HepG2 (cell line): ENCODE measurements around the gene UBE2H. TPM values are rescaled to one million over a fixed set of nuclear protein-coding genes. Genes with fewer than 3 reads are reported as not detected.

Experiments used
- CEBPG ChIP-seq: IDR thresholded peaks from 2 replicates; pipeline ENCODE4 v1.6.1; 2016
- CENPT ChIP-seq: sonication (generic); formaldehyde crosslinking; IDR thresholded peaks from 2 replicates; pipeline ENCODE4 v1.8.0; 2022; ENCODE audit warnings: low read depth, mild to moderate bottlenecking, moderate library complexity, missing genetic modification reagents
- FOSL1 ChIP-seq: sonication (generic); formaldehyde crosslinking; IDR thresholded peaks from 2 replicates; pipeline ENCODE4 v1.9.0; 2021; ENCODE audit warnings: missing genetic modification reagents, borderline replicate concordance
- ISL2 ChIP-seq: sonication (generic); formaldehyde crosslinking; IDR thresholded peaks from 2 replicates; pipeline ENCODE4 v1.5.0; 2020; ENCODE audit warnings: missing genetic modification reagents
- KLF16 ChIP-seq, 2 experiments: sonication (generic) in 1 of 2; formaldehyde crosslinking in 1 of 2; IDR thresholded peaks; 2 replicates each; pipeline versions ENCODE4 v1.6.1 to v1.8.0; 2016 to 2023; ENCODE audit warnings: missing genetic modification reagents in 2 of 2, missing compliant biosample characterization in 1 of 2
- MEF2D ChIP-seq: sonication (generic); formaldehyde crosslinking; IDR thresholded peaks from 2 replicates; pipeline ENCODE4 v1.5.1; 2020; ENCODE audit warnings: mild to moderate bottlenecking, missing genetic modification reagents
- MEIS2 ChIP-seq: sonication (generic); formaldehyde crosslinking; IDR thresholded peaks from 2 replicates; pipeline ENCODE4 v1.9.0; 2021; ENCODE audit warnings: mild to moderate bottlenecking, missing genetic modification reagents
- MIXL1 ChIP-seq: IDR thresholded peaks from 2 replicates; pipeline ENCODE4 v1.6.1; 2016
- POLR2A ChIP-seq, 2 experiments: IDR thresholded peaks; 2 replicates each; pipeline ENCODE4 v1.6.1; 2011; ENCODE audit warnings: low read depth in 2 of 2, low read length in 2 of 2, mild to moderate bottlenecking in 1 of 2, moderate library complexity in 1 of 2; ENCODE audit not compliant: insufficient read depth in 1 of 2
- RXRA ChIP-seq: sonication (generic); formaldehyde crosslinking; IDR thresholded peaks from 2 replicates; pipeline ENCODE4 v1.5.1; 2020; ENCODE audit warnings: missing genetic modification reagents
- SIN3A ChIP-seq: IDR thresholded peaks from 2 replicates; pipeline ENCODE4 v1.6.1; 2011; ENCODE audit warnings: low read depth, mild to moderate bottlenecking, control low read depth, low read length, borderline replicate concordance
- ZNF10 ChIP-seq: sonication (generic); formaldehyde crosslinking; IDR thresholded peaks from 2 replicates; pipeline ENCODE4 v1.4.0; 2020; ENCODE audit warnings: mild to moderate bottlenecking, low read depth, missing genetic modification reagents, borderline replicate concordance
- ZNF232 ChIP-seq: sonication (generic); formaldehyde crosslinking; IDR thresholded peaks from 2 replicates; pipeline ENCODE4 v1.4.0; 2020; ENCODE audit warnings: missing genetic modification reagents, borderline replicate concordance
- ZNF317 ChIP-seq: sonication (generic); formaldehyde crosslinking; IDR thresholded peaks from 2 replicates; pipeline ENCODE4 v1.5.0; 2020; ENCODE audit warnings: mild to moderate bottlenecking, missing genetic modification reagents
- ZNF331 ChIP-seq: sonication (generic); formaldehyde crosslinking; IDR thresholded peaks from 2 replicates; pipeline ENCODE4 v1.4.0; 2020; ENCODE audit warnings: missing genetic modification reagents
- ZNF510 ChIP-seq: sonication (generic); formaldehyde crosslinking; IDR thresholded peaks from 2 replicates; pipeline ENCODE4 v1.4.0; 2020; ENCODE audit warnings: low read depth, mild to moderate bottlenecking, missing genetic modification reagents
- ZNF878 ChIP-seq: sonication (generic); formaldehyde crosslinking; IDR thresholded peaks from 2 replicates; pipeline ENCODE4 v1.8.1; 2023; ENCODE audit warnings: mild to moderate bottlenecking, missing genetic modification reagents, moderate library complexity
- polyA plus RNA-seq, 8 experiments: library from polyadenylated mRNA; depleted of rRNA in 3 of 8; stranded (reverse) in 7 of 8; unstranded in 1 of 8; fragments of >200 nt; fragmentation: Illumina TruSeq in 4 of 8; extraction: Trizol in 4 of 8; gene quantifications; 2 replicates each; pipeline versions ENCODE4 v1.2.1 to v1.2.3, GENCODE V29; 2011 to 2016; ENCODE audit warnings: low read depth in 4 of 8, missing spikeins in 1 of 8, mixed read lengths in 1 of 8; ENCODE audit not compliant: insufficient read depth in 1 of 8
- total RNA-seq, 5 experiments: library from RNA; depleted of rRNA; stranded (reverse); fragments of >200 nt; fragmentation: Illumina TruSeq; extraction: Trizol; gene quantifications; 2 replicates each; pipeline ENCODE4 v1.2.3, GENCODE V29; 2016; ENCODE audit warnings: low read depth in 1 of 5
- TF ChIP-seq, protein P1 (sequence below), 2 experiments: fragments of 450-650 bp in 1 of 2; sonication (generic) in 1 of 2; formaldehyde crosslinking; IDR thresholded peaks; 2 replicates each; pipeline versions ENCODE4 v1.5.0 to v1.8.0; 2020 to 2022; ENCODE audit warnings: mild to moderate bottlenecking in 1 of 2, missing genetic modification reagents in 1 of 2
- TF ChIP-seq, protein P2 (sequence below): sonication (generic); formaldehyde crosslinking; IDR thresholded peaks from 2 replicates; pipeline ENCODE4 v1.8.0; 2022; ENCODE audit warnings: missing genetic modification reagents, low read depth, mild to moderate bottlenecking, borderline replicate concordance
- TF ChIP-seq, protein P3 (sequence below): sonication (generic); formaldehyde crosslinking; IDR thresholded peaks from 2 replicates; pipeline ENCODE4 v1.4.0; 2020; ENCODE audit warnings: missing genetic modification reagents, low read depth, mild to moderate bottlenecking, borderline replicate concordance
- TF ChIP-seq, protein P4 (sequence below): sonication (generic); formaldehyde crosslinking; IDR thresholded peaks from 2 replicates; pipeline ENCODE4 v1.5.1; 2020; ENCODE audit warnings: mild to moderate bottlenecking, moderate library complexity, missing genetic modification reagents
- TF ChIP-seq, protein P5 (sequence below): sonication (generic); formaldehyde crosslinking; IDR thresholded peaks from 2 replicates; pipeline ENCODE4 v1.4.0; 2020; ENCODE audit warnings: mild to moderate bottlenecking, low read depth, missing genetic modification reagents
- TF ChIP-seq, protein P6 (sequence below): sonication (generic); formaldehyde crosslinking; IDR thresholded peaks from 2 replicates; pipeline ENCODE4 v1.5.0; 2020; ENCODE audit warnings: missing genetic modification reagents

The UBE2H gene
- total and polyA plus RNA-seq, 2 of the 13 experiments (the other 11 are each of a cell fraction or from before 2014, with no cell fraction given): 15.5 to 40.1 TPM

DNA sequence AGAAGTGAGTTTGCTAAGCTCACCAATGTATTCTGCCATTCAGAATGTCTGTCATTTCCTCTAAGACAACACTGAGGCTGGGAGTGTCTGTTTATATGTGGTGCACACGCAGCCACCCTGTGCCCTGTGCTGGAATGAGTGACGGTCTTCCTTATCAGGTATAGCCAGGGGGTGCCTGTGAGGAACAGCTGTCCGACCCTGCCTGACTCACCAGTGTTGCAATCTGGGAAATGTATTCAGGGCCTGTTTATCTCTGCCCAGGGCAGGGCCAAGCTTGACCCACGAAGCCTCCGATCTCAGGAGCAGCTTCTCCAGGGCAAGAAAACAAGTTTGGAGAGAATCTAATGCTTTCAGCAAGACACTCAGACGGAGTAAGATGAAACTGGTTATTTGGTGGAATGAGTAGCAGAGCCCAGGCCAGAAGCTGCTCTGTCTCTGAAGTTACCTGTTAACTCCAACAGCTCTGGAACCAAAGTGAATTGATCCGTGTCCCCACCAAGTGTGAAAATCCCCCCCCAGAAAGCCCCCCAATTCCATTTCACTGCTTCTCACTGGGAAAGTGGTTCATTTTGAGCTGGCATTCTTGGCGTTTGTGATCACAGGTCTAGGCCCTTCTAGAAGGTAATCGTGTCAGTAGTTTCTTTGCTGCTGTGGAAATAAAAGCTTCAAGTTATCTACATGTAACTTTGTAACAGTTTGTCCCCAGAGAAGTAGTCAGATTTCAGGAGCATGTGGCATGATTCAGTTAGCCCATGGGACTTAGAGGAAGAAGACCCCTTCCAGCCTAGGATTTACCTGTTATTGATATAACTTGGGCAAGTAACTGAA, 6.1 kb upstream of the UBE2H start (continued):
- TF ChIP-seq MEIS2 (CRISPR knock-in tag) (peak; percentile 68; the same call in 1 of the 2 replicates), MEF2D (CRISPR knock-in tag) (peak; percentile 72; the same call in 1 of the 2 replicates), CENPT (CRISPR knock-in tag) (no peak), MIXL1 (CRISPR knock-in tag) (0 out of 2 replicates have a peak, but pooled peaks have one; percentile 6), KLF16 (CRISPR knock-in tag; IDR thresholded peaks at IDR 0.05) (0 out of 4 replicates have a peak, but pooled peaks of 1 of the 2 experiments have one; percentile 15), RXRA (CRISPR knock-in tag) (peak; percentile 75; the same call in 1 of the 2 replicates), ZNF878 (CRISPR knock-in tag) (peak; percentile 53; the same call in 1 of the 2 replicates), POLR2A (IDR thresholded peaks at IDR 0.05; ENCODE audit: insufficient read depth in 1 of 2, low read depth in 2 of 2, low read length in 2 of 2) (0 out of 4 replicates have a peak, but pooled peaks of 1 of the 2 experiments have one; percentile 20), ZNF510 (no peak), ZNF232 (CRISPR knock-in tag) (peak; percentile 26; the same call in 1 of the 2 replicates), CEBPG (peak; percentile 91), SIN3A (peak; percentile 60; the same call in 1 of the 2 replicates), ZNF331 (peak; percentile 64; the same call in 1 of the 2 replicates), ISL2 (CRISPR knock-in tag) (0 out of 2 replicates have a peak, but pooled peaks have one; percentile 33), FOSL1 (CRISPR knock-in tag) (peak; percentile 87), ZNF10 (CRISPR knock-in tag) (no peak), ZNF317 (no peak)
- TF ChIP-seq, protein P1, sequence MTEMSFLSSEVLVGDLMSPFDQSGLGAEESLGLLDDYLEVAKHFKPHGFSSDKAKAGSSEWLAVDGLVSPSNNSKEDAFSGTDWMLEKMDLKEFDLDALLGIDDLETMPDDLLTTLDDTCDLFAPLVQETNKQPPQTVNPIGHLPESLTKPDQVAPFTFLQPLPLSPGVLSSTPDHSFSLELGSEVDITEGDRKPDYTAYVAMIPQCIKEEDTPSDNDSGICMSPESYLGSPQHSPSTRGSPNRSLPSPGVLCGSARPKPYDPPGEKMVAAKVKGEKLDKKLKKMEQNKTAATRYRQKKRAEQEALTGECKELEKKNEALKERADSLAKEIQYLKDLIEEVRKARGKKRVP (CRISPR knock-in tag; IDR thresholded peaks at IDR 0.05): peak in 1 of 2 experiments; percentile 79; a peak in 2 of 4 replicates
- TF ChIP-seq, protein P2, sequence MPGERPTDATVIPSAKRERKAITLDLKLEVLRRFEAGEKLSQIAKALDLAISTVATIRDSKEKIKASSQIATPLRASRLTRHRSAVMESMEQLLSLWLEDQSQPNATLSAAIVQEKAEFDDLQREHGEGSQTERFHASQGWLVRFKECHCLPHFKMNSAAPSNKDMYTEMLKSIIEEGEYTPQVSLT (CRISPR knock-in tag): no peak
- TF ChIP-seq, protein P3, sequence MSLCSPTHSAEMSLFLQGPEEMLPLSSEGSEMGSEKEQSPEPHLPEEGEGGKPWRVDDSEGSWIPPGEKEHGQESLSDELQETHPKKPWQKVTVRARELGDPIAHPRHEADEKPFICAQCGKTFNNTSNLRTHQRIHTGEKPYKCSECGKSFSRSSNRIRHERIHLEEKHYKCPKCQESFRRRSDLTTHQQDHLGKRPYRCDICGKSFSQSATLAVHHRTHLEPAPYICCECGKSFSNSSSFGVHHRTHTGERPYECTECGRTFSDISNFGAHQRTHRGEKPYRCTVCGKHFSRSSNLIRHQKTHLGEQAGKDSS (CRISPR knock-in tag): peak; percentile 85; the same call in 1 of the 2 replicates
- TF ChIP-seq, protein P4, sequence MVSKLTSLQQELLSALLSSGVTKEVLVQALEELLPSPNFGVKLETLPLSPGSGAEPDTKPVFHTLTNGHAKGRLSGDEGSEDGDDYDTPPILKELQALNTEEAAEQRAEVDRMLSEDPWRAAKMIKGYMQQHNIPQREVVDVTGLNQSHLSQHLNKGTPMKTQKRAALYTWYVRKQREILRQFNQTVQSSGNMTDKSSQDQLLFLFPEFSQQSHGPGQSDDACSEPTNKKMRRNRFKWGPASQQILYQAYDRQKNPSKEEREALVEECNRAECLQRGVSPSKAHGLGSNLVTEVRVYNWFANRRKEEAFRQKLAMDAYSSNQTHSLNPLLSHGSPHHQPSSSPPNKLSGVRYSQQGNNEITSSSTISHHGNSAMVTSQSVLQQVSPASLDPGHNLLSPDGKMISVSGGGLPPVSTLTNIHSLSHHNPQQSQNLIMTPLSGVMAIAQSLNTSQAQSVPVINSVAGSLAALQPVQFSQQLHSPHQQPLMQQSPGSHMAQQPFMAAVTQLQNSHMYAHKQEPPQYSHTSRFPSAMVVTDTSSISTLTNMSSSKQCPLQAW (CRISPR knock-in tag): peak; percentile 86
- TF ChIP-seq, protein P5, sequence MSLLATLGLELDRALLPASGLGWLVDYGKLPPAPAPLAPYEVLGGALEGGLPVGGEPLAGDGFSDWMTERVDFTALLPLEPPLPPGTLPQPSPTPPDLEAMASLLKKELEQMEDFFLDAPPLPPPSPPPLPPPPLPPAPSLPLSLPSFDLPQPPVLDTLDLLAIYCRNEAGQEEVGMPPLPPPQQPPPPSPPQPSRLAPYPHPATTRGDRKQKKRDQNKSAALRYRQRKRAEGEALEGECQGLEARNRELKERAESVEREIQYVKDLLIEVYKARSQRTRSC (CRISPR knock-in tag): 0 out of 2 replicates have a peak, but pooled peaks have one; percentile 36
- TF ChIP-seq, protein P6, sequence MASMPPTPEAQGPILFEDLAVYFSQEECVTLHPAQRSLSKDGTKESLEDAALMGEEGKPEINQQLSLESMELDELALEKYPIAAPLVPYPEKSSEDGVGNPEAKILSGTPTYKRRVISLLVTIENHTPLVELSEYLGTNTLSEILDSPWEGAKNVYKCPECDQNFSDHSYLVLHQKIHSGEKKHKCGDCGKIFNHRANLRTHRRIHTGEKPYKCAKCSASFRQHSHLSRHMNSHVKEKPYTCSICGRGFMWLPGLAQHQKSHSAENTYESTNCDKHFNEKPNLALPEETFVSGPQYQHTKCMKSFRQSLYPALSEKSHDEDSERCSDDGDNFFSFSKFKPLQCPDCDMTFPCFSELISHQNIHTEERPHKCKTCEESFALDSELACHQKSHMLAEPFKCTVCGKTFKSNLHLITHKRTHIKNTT (CRISPR knock-in tag): no peak
